Smooth muscle cell (in vitro differentiated cells): ENCODE results near the gene ST8SIA2. TPM values are rescaled to one million over a fixed set of nuclear protein-coding genes. Genes with fewer than 3 reads are reported as not detected.
"Not testable (repeated sequence)": the region's sequence is repeated elsewhere in the genome, so short reads cannot be mapped to it uniquely, and the experiment has no call there.

Source experiments
- DNase-seq: peaks from one replicate; lab custom pipeline; 2025; ENCODE audit not compliant: unreplicated experiment; lab: John Stamatoyannopoulos, UW
- H2AFZ ChIP-seq: fragments of 200-600 bp; sonication (generic); 2 replicates; pipeline ENCODE4 v1.6.0; 2016; ENCODE audit warnings: antibody characterized with exemption, low read depth, mild to moderate bottlenecking
- H3F3A ChIP-seq: fragments of 200-600 bp; sonication (generic); 2 replicates; pipeline ENCODE4 v1.6.0; 2017; ENCODE audit warnings: antibody characterized with exemption, low read depth
- H3K27ac ChIP-seq: fragments of 200-600 bp; sonication (generic); 2 replicates; pipeline ENCODE4 v1.5.1; 2016; ENCODE audit warnings: low read depth, mild to moderate bottlenecking
- H3K27me3 ChIP-seq: fragments of 200-600 bp; sonication (generic); 2 replicates; pipeline ENCODE4 v1.6.1; 2016; ENCODE audit warnings: low read depth, mild to moderate bottlenecking
- H3K36me3 ChIP-seq: fragments of 200-600 bp; sonication (generic); 2 replicates; pipeline ENCODE4 v1.5.1; 2016; ENCODE audit warnings: low read depth
- H3K4me1 ChIP-seq: fragments of 200-600 bp; sonication (generic); 2 replicates; pipeline ENCODE4 v1.5.1; 2016; ENCODE audit warnings: low read depth
- H3K4me2 ChIP-seq: fragments of 200-600 bp; sonication (generic); 2 replicates; pipeline ENCODE4 v1.6.0; 2016; ENCODE audit warnings: mild to moderate bottlenecking
- H3K4me3 ChIP-seq: fragments of 200-600 bp; sonication (generic); 2 replicates; pipeline ENCODE4 v1.5.1; 2016; ENCODE audit warnings: mild to moderate bottlenecking
- H3K79me2 ChIP-seq: fragments of 200-600 bp; sonication (generic); 2 replicates; pipeline ENCODE4 v1.6.0; 2016; ENCODE audit warnings: low read depth, mild to moderate bottlenecking
- H3K9ac ChIP-seq: fragments of 200-600 bp; sonication (generic); 2 replicates; pipeline ENCODE4 v1.6.0; 2016; ENCODE audit warnings: low read depth
- H3K9me3 ChIP-seq: fragments of 200-600 bp; sonication (generic); replicated peaks from 2 replicates; pipeline ENCODE4 v1.5.1; 2016; ENCODE audit warnings: low read depth
- H4K20me1 ChIP-seq: fragments of 200-600 bp; sonication (generic); 2 replicates; pipeline ENCODE4 v1.6.0; 2016; ENCODE audit warnings: low read depth
- WGBS: methylation state at CpG from one replicate; pipeline ENCODE4 v1.1.7; 2016; ENCODE audit warnings: low lambda C conversion rate; 5-methylcytosine and 5-hydroxymethylcytosine counted together
- polyA plus RNA-seq: library from polyadenylated mRNA; unstranded; fragments of >200 nt; fragmentation: Nextera tagmentation; extraction: Ambion mirVana; gene quantifications from 2 replicates; pipeline ENCODE4 v1.2.1, GENCODE V29; 2016
- total RNA-seq: library from RNA; depleted of rRNA; stranded (reverse); fragments of >200 nt; gene quantifications from 2 replicates; pipeline ENCODE4 v1.2.3, GENCODE V29; 2014
- TF ChIP-seq, protein P1 (sequence below): fragments of 200-600 bp; sonication (generic); IDR thresholded peaks from 2 replicates; pipeline ENCODE4 v1.5.1; 2017; ENCODE audit warnings: borderline replicate concordance, mild to moderate bottlenecking, antibody characterized with exemption; ENCODE audit not compliant: insufficient read depth, poor library complexity, severe bottlenecking

Gene ST8SIA2
- total and polyA plus RNA-seq, 2 experiments from 2014 or later, result 2.2 to 2.7 TPM

GRCh38 chr15:92468991-92469390 is 75.3 kb downstream of the ST8SIA2 start:
- no peaks in the 10 kb centered on the region for H3K36me3 ChIP-seq
- DNase-seq, result no peak
- H3K27ac ChIP-seq, result no peak overlapping the region
- H3K79me2 ChIP-seq, result no peaks in the 10 kb centered on the region
- H3K4me2 ChIP-seq, result no peak overlapping the region
- no peaks in the 10 kb centered on the region for H3K4me1 ChIP-seq
- no peaks in the 10 kb centered on the region for H4K20me1 ChIP-seq
- no peak overlapping the region for H2AFZ ChIP-seq
- no peak overlapping the region for H3K9ac ChIP-seq
- no peaks in the 10 kb centered on the region for H3K9me3 ChIP-seq
- H3F3A ChIP-seq, result no peaks in the 10 kb centered on the region
- no peak overlapping the region for H3K4me3 ChIP-seq
- WGBS, result 67% methylated on average over 3 of the region's 3 CpGs
- no peaks in the 10 kb centered on the region for H3K27me3 ChIP-seq
- TF ChIP-seq, protein P1, sequence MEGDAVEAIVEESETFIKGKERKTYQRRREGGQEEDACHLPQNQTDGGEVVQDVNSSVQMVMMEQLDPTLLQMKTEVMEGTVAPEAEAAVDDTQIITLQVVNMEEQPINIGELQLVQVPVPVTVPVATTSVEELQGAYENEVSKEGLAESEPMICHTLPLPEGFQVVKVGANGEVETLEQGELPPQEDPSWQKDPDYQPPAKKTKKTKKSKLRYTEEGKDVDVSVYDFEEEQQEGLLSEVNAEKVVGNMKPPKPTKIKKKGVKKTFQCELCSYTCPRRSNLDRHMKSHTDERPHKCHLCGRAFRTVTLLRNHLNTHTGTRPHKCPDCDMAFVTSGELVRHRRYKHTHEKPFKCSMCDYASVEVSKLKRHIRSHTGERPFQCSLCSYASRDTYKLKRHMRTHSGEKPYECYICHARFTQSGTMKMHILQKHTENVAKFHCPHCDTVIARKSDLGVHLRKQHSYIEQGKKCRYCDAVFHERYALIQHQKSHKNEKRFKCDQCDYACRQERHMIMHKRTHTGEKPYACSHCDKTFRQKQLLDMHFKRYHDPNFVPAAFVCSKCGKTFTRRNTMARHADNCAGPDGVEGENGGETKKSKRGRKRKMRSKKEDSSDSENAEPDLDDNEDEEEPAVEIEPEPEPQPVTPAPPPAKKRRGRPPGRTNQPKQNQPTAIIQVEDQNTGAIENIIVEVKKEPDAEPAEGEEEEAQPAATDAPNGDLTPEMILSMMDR, result no peak

DNA sequence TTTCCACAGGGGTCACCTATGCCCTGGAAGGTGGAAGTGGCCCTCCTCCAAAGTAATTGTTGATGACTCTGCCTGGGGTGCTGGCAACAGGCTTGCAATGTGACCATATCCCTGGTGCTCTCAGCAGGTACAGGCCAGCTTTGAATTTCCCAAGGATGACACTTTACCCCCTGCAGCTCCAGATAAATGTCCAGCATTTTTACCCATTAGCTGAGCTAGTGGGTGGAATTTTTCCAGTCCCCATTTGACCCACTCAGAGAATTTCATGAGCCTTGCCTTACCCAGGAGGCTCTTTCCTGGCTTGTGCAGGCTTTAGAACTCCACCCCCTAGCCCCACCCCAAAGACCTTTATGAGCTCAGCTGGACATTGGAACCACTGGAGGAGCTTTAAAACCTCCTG is 77.6 kb downstream of the ST8SIA2 start:
- no peak overlapping the region for H3K9ac ChIP-seq
- no peaks in the 10 kb centered on the region for H4K20me1 ChIP-seq
- no peak overlapping the region for H2AFZ ChIP-seq
- H3K9me3 ChIP-seq, result no peaks in the 10 kb centered on the region
- no peak overlapping the region for H3K4me2 ChIP-seq
- no peaks in the 10 kb centered on the region for H3K4me1 ChIP-seq
- no peak overlapping the region for H3K4me3 ChIP-seq
- no peak overlapping the region for H3K27ac ChIP-seq
- DNase-seq, result no peak
- H3K79me2 ChIP-seq, result no peaks in the 10 kb centered on the region
- no peaks in the 10 kb centered on the region for H3F3A ChIP-seq
- TF ChIP-seq, protein P1, result no peak
- no peaks in the 10 kb centered on the region for H3K27me3 ChIP-seq
- no peaks in the 10 kb centered on the region for H3K36me3 ChIP-seq

DNA sequence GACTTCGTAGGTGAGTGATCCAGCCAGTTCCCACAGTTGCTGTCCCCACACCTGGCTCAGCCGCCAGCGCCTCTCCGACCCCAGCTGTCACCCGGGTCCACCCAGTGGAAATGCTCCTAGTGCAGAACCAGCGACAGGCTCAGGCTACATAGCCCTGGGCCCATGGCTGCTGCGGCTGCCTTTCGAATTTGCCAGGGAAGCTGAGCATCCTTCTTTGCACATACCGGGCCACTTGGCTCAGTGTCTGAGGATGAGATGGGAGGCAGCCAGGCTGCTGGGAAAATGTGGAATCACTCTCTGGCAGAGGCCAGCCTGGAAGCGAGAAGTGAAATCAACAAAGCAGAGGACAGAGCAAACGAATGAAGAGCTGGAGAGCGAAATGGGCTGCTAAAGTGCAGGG is 80.1 kb downstream of the ST8SIA2 start:
- H3K4me3 ChIP-seq, result no peak overlapping the region
- H3K4me2 ChIP-seq, result no peak overlapping the region
- H3K79me2 ChIP-seq, result no peaks in the 10 kb centered on the region
- no peak overlapping the region for H2AFZ ChIP-seq
- 95% methylated on average over 12 of the region's 12 CpGs for WGBS
- no peaks in the 10 kb centered on the region for H3K4me1 ChIP-seq
- TF ChIP-seq, protein P1, result no peak
- H3K27me3 ChIP-seq, result no peaks in the 10 kb centered on the region
- H3K9me3 ChIP-seq, result no peaks in the 10 kb centered on the region
- DNase-seq, result no peak
- no peak overlapping the region for H3K27ac ChIP-seq
- H3K9ac ChIP-seq, result no peak overlapping the region
- no peaks in the 10 kb centered on the region for H3K36me3 ChIP-seq
- no peaks in the 10 kb centered on the region for H4K20me1 ChIP-seq
- H3F3A ChIP-seq, result no peaks in the 10 kb centered on the region

DNA sequence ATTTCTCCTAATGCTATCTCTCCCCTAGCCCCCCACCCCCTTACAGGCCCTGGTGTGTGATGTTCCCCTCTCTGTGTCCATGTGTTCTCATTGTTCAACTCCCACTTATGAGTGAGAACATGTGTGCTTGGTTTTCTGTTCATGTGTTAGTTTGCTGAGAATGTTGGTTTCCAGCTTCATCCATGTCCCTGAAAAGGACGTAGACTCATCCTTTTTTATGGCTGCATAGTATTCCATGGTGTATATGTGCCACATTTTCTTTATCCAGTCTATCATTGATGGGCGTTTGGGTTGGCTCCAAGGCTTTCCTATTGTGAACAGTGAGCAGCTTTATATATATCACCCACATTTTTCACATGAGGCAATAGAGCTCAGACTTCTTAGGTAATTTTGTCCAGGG is 86.0 kb downstream of the ST8SIA2 start:
- H3K4me2 ChIP-seq, DNase-seq, H3K4me1 ChIP-seq, H2AFZ ChIP-seq, H3F3A ChIP-seq, H3K27ac ChIP-seq, H3K4me3 ChIP-seq, H4K20me1 ChIP-seq, H3K36me3 ChIP-seq, H3K9ac ChIP-seq, H3K27me3 ChIP-seq, H3K79me2 ChIP-seq, H3K9me3 ChIP-seq: not testable (repeated sequence)
- WGBS, result 92% methylated on average over 2 of the region's 2 CpGs
